OCI-LY7 (cell line): Measurements from ENCODE around the gene GPR22. TPM values are rescaled to one million over a fixed set of nuclear protein-coding genes. Genes with fewer than 3 reads are reported as not detected.

Source experiments
- BruUV-seq: library from RNA; stranded (reverse); fragments of 400-500 nt; replicated peaks from 2 replicates; lab custom pipeline; 2021; lab: Mats Ljungman, UMichigan
- CTCF ChIA-PET: fragments of 300-600 bp; sonication (Branson Sonifier 250); formaldehyde crosslinking; loops from one replicate; lab custom pipeline; 2022; ENCODE audit warnings: antibody characterized with exemption; ENCODE audit not compliant: unreplicated experiment; lab: Charles Lee
- POLR2A ChIA-PET: fragments of 300-600 bp; sonication (Branson Sonifier 250); formaldehyde crosslinking; loops from one replicate; lab custom pipeline; 2022; ENCODE audit warnings: antibody characterized with exemption; lab: Charles Lee
- DNase-seq: peaks from one replicate; pipeline ENCODE4 v3.0.0-alpha.2; 2015; ENCODE audit warnings: low spot score
- H2AFZ ChIP-seq: fragments of 200-600 bp; sonication (generic), shearing (Covaris generic); 2 replicates; pipeline ENCODE4 v1.6.1; 2014; ENCODE audit warnings: mild to moderate bottlenecking, antibody characterized with exemption, low read length, moderate library complexity
- H3K27ac ChIP-seq: fragments of 200-600 bp; sonication (generic); 2 replicates; pipeline ENCODE4 v1.5.1; 2014; ENCODE audit warnings: mixed run types, low read depth, mild to moderate bottlenecking, moderate library complexity, low read length, inconsistent platforms; ENCODE audit not compliant: poor library complexity, severe bottlenecking
- H3K36me3 ChIP-seq: fragments of 200-600 bp; sonication (generic); 2 replicates; pipeline ENCODE4 v1.6.1; 2014; ENCODE audit warnings: mild to moderate bottlenecking, antibody characterized with exemption, low read length, moderate library complexity, mixed read lengths; ENCODE audit not compliant: insufficient read depth
- H3K4me1 ChIP-seq: fragments of 200-600 bp; sonication (generic); 2 replicates; pipeline ENCODE4 v1.5.1; 2014; ENCODE audit warnings: mild to moderate bottlenecking, low read length; ENCODE audit not compliant: insufficient read depth, poor library complexity, severe bottlenecking
- H3K4me2 ChIP-seq: fragments of 200-600 bp; sonication (generic); 2 replicates; pipeline ENCODE4 v1.6.1; 2014; ENCODE audit warnings: mild to moderate bottlenecking, low read length
- H3K4me3 ChIP-seq: fragments of 200-600 bp; sonication (generic); 2 replicates; pipeline ENCODE4 v1.5.1; 2014; ENCODE audit warnings: mild to moderate bottlenecking, low read depth, low read length; ENCODE audit not compliant: poor library complexity, severe bottlenecking
- H3K79me2 ChIP-seq: fragments of 200-600 bp; sonication (generic); 2 replicates; pipeline ENCODE4 v1.6.1; 2016; ENCODE audit warnings: low read depth, mild to moderate bottlenecking, low read length, moderate library complexity, mixed read lengths; ENCODE audit not compliant: insufficient read depth
- H3K9me2 ChIP-seq: fragments of 200-600 bp; sonication (generic); 2 replicates; pipeline ENCODE4 v1.6.1; 2016; ENCODE audit warnings: mild to moderate bottlenecking, low read length, mixed read lengths; ENCODE audit not compliant: insufficient read depth
- H3K9me3 ChIP-seq: fragments of 200-600 bp; sonication (generic); 2 replicates; pipeline ENCODE4 v1.6.1; 2014; ENCODE audit warnings: mild to moderate bottlenecking, mixed run types, low read length, mixed read lengths
- H4K20me1 ChIP-seq: fragments of 200-600 bp; sonication (generic); 2 replicates; pipeline ENCODE4 v1.6.1; 2014; ENCODE audit warnings: mild to moderate bottlenecking, antibody characterized with exemption, low read length, moderate library complexity, mixed read lengths; ENCODE audit not compliant: insufficient read depth
- CTCF ChIP-seq: fragments of 200-600 bp; sonication (generic); conservative IDR thresholded peaks from 2 replicates; pipeline ENCODE4 v1.5.1; 2014; ENCODE audit warnings: mild to moderate bottlenecking, antibody characterized with exemption, low read length, moderate library complexity, mixed read lengths
- EZH2phosphoT487 ChIP-seq: fragments of 200-600 bp; sonication (generic); IDR thresholded peaks from 2 replicates; pipeline ENCODE4 v1.6.1; 2018; ENCODE audit warnings: low read depth, borderline replicate concordance, mild to moderate bottlenecking, mixed run types, antibody characterized with exemption, low read length, moderate library complexity, mixed read lengths
- intact Hi-C: fragments of 100-400 bp; cut with micrococcal nuclease; formaldehyde crosslinking; loops from one replicate; pipeline ENCODE4 v1.10.0; 2022; ENCODE audit not compliant: unreplicated experiment
- total RNA-seq, 2 experiments: library from RNA; depleted of rRNA in 1 of 2; stranded (reverse); fragments of >200 nt in 1 of 2; shearing (Covaris generic) in 1 of 2; gene quantifications; 2 replicates each; pipeline ENCODE4 v1.2.3, GENCODE V29; 2014 to 2022

The GPR22 gene
- total RNA-seq, 2 experiments from 2014 or later, result not detected

- Histone ChIP-seq H3K9me3 (no peaks in the 10 kb centered on the region), H3K4me3 (no peak overlapping the region), H3K27ac (no peak overlapping the region), H3K9me2 (no peaks in the 10 kb centered on the region), H4K20me1 (no peaks in the 10 kb centered on the region), H2AFZ (no peak overlapping the region), H3K79me2 (no peaks in the 10 kb centered on the region), H3K4me2 (no peak overlapping the region), H3K4me1 (no peaks in the 10 kb centered on the region), H3K36me3 (no peaks in the 10 kb centered on the region; the same call in 1 of the 2 replicates)
- DNase-seq, result no peak
- ChIA-PET POLR2A (no interaction called here), CTCF (no interaction called here)
- intact Hi-C loops, result no loop called here
- no peak for TF ChIP-seq EZH2phosphoT487
- no peak for TF ChIP-seq CTCF
- BruUV-seq, result no TSS peak
These were observed 16.5 kb upstream of the GPR22 start for GRCh38 chr7:107453388-107453787.

- H3K79me2 ChIP-seq, result no peaks in the 10 kb centered on the region
- H4K20me1 ChIP-seq, result no peaks in the 10 kb centered on the region
- H3K9me3 ChIP-seq, result no peaks in the 10 kb centered on the region
- CTCF ChIA-PET, result no interaction called here
- H3K9me2 ChIP-seq, result no peaks in the 10 kb centered on the region
- H3K27ac ChIP-seq, result no peak overlapping the region
- intact Hi-C loops, result loop anchor here (5.0 kb wide), 2 partner anchors 260 to 415 kb away; no protein-coding TSS in a partner anchor
- H3K4me2 ChIP-seq, result no peak overlapping the region
- POLR2A ChIA-PET, result interaction anchor here (0.6 kb wide), 1 partner anchor 18 kb away, joined by 3 read pairs; no protein-coding TSS in a partner anchor
- no peak for DNase-seq
- BruUV-seq, result no TSS peak
- H3K36me3 ChIP-seq, result no peaks in the 10 kb centered on the region; the same call in 1 of the 2 replicates
- no peak overlapping the region for H3K4me3 ChIP-seq
- no peak for TF ChIP-seq CTCF
- TF ChIP-seq EZH2phosphoT487, result no peak
- H2AFZ ChIP-seq, result no peak overlapping the region
- no peaks in the 10 kb centered on the region for H3K4me1 ChIP-seq
These were observed 7.8 kb upstream of the GPR22 start for GRCh38 chr7:107461938-107462533.
